ENCODE data around the gene TOE1. TPM values are rescaled to one million over a fixed set of nuclear protein-coding genes. Genes with fewer than 3 reads are reported as not detected.

TOE1 gene
- polyA plus RNA-seq, 1 of the 3 experiments (the other 2 are of a cell fraction) = 19.1 TPM

- ChIA-PET POLR2A (interaction anchor here (1.5 kb wide), 1 partner anchor 514 kb away, joined by 3 read pairs; the partner anchor contains the start of gene PLK3), CTCF (interaction anchor here (0.9 to 1.7 kb wide), 3 partner anchors 10 to 255 kb away, joined by 3 to 6 read pairs (median 3); no protein-coding TSS in a partner anchor)
- WGBS (ENCODE audit: low lambda C conversion rate) = 58% methylated on average over 3 of the region's 3 CpGs
- Histone ChIP-seq H3K27me3 (ENCODE audit: insufficient read depth) (no peaks in the 10 kb centered on the region), H3K9me2 (no peaks in the 10 kb centered on the region), H3K4me1 (ENCODE audit: control insufficient read depth in 1 of 2, insufficient read depth in 2 of 2, low read depth in 1 of 2, low read length in 1 of 2) (no peaks in the 10 kb centered on the region), H3K4me3 (ENCODE audit: low read depth in 2 of 2, low read length in 1 of 2) (no peak overlapping the region), H2AFZ (ENCODE audit: low read depth) (no peak overlapping the region), H3K9ac (no peak overlapping the region), H4K20me1 (ENCODE audit: insufficient read depth) (no peaks in the 10 kb centered on the region), H3K27ac (ENCODE audit: low read depth in 2 of 2, low read length in 1 of 2) (no peak overlapping the region), H3K79me2 (ENCODE audit: insufficient read depth) (no peaks in the 10 kb centered on the region), H3F3A (replicated peaks; ENCODE audit: insufficient read depth) (no peaks in the 10 kb centered on the region), H3K4me2 (no peak overlapping the region), H3K36me3 (replicated peaks in 1 of 2; ENCODE audit: control insufficient read depth in 1 of 2, insufficient read depth in 2 of 2, low read length in 1 of 2) (no peaks in the 10 kb centered on the region), H3K9me3 (no peaks in the 10 kb centered on the region)
- TF ChIP-seq GABPA (IDR thresholded peaks at IDR 0.05; ENCODE audit: low read depth) (no peak), MXI1 (IDR thresholded peaks at IDR 0.05; ENCODE audit: low read depth, low read length) (no peak), EZH2phosphoT487 (IDR thresholded peaks at IDR 0.05; ENCODE audit: borderline replicate concordance, low read depth) (no peak), POLR2AphosphoS5 (IDR thresholded peaks at IDR 0.05; ENCODE audit: low read depth, low read length) (no peak), PBX3 (IDR thresholded peaks at IDR 0.05) (no peak), MEF2A (IDR thresholded peaks at IDR 0.05; ENCODE audit: borderline replicate concordance, low read depth) (no peak), FOXM1 (IDR thresholded peaks at IDR 0.05; ENCODE audit: low read depth) (no peak), TCF12 (IDR thresholded peaks at IDR 0.05) (no peak), ZBTB33 (IDR thresholded peaks at IDR 0.05; ENCODE audit: borderline replicate concordance, low read depth) (no peak), CTCF (IDR thresholded peaks at IDR 0.05) (no peak), RFX5 (IDR thresholded peaks at IDR 0.05; ENCODE audit: low read length) (no peak), TEAD4 (IDR thresholded peaks at IDR 0.05; ENCODE audit: borderline replicate concordance, insufficient read depth) (no peak), SIN3A (IDR thresholded peaks at IDR 0.05; ENCODE audit: borderline replicate concordance, low read depth, low read length) (no peak), JUND (IDR thresholded peaks at IDR 0.05) (no peak), SMC3 (IDR thresholded peaks at IDR 0.05; ENCODE audit: low read depth, low read length) (no peak), GATA2 (CRISPR knock-in tag; IDR thresholded peaks at IDR 0.05) (no peak), CHD2 (IDR thresholded peaks at IDR 0.05; ENCODE audit: low read length, partially characterized antibody) (no peak)
- TF ChIP-seq, protein P1, sequence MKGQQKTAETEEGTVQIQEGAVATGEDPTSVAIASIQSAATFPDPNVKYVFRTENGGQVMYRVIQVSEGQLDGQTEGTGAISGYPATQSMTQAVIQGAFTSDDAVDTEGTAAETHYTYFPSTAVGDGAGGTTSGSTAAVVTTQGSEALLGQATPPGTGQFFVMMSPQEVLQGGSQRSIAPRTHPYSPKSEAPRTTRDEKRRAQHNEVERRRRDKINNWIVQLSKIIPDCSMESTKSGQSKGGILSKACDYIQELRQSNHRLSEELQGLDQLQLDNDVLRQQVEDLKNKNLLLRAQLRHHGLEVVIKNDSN (IDR thresholded peaks at IDR 0.05; ENCODE audit: borderline replicate concordance, low read depth) = no peak
- TF ChIP-seq, protein P2, sequence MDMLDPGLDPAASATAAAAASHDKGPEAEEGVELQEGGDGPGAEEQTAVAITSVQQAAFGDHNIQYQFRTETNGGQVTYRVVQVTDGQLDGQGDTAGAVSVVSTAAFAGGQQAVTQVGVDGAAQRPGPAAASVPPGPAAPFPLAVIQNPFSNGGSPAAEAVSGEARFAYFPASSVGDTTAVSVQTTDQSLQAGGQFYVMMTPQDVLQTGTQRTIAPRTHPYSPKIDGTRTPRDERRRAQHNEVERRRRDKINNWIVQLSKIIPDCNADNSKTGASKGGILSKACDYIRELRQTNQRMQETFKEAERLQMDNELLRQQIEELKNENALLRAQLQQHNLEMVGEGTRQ (IDR thresholded peaks at IDR 0.05; ENCODE audit: borderline replicate concordance, low read depth, low read length) = no peak
- DNase-seq = no peak
Observed at GRCh38 chr1:45314266-45314665, 25.7 kb upstream of the TOE1 start.

All from SK-N-SH (cell line).